AG08395 (cell line): ENCODE data around the gene EME1.
A peak's percentile ranks its signal among the peaks of the same experiment; 100 is the strongest.
"Not testable (repeated sequence)": the region's sequence is repeated elsewhere in the genome, so short reads cannot be mapped to it uniquely, and the experiment has no call there.

Source experiments
- DNase-seq: peaks from one replicate; pipeline ENCODE4 v3.0.0; 2012; ENCODE audit warnings: mixed read lengths, low spot score

Gene EME1

DNA sequence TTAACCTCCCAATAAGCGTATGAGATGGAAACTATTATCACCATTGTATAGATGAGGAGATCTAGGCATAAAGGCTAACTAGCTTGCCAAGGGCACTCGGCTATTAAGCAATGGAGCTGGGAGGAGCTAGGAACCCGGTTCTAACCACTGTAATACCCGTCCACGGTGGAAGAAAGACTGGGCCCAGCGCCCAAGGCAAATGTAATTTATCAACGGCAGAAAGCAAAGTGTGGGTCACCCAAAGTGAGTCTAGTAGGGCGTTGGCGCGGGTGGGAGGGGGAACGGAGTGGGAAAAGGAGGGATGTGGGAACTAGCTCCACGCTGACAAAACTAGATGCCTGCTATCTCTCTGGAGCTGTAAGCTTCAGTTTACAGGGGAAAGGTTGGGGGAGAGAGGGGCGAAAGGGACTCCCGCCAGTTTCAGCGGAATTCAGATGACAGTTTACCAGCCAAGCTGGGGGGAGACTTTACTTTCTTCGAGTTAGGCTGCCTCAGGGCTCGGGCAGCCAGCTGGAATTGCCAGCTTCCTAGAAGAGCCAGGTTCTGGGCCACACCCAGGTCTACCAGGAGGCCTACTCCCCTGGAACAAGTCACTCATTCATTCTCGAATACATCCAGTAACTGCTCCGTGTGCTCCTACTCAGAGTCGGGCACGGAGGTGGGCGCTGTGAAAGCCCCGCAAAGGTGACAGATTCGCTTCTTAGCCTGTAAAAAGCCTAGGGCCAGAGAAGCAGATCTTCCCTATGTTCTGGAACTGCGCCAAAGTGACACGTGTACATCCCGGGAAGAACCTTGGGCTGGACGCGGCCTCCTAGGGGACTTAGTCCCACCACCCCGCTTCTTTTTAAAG is 23.5 kb downstream of the EME1 start:
- peak; percentile 76 for DNase-seq

DNA sequence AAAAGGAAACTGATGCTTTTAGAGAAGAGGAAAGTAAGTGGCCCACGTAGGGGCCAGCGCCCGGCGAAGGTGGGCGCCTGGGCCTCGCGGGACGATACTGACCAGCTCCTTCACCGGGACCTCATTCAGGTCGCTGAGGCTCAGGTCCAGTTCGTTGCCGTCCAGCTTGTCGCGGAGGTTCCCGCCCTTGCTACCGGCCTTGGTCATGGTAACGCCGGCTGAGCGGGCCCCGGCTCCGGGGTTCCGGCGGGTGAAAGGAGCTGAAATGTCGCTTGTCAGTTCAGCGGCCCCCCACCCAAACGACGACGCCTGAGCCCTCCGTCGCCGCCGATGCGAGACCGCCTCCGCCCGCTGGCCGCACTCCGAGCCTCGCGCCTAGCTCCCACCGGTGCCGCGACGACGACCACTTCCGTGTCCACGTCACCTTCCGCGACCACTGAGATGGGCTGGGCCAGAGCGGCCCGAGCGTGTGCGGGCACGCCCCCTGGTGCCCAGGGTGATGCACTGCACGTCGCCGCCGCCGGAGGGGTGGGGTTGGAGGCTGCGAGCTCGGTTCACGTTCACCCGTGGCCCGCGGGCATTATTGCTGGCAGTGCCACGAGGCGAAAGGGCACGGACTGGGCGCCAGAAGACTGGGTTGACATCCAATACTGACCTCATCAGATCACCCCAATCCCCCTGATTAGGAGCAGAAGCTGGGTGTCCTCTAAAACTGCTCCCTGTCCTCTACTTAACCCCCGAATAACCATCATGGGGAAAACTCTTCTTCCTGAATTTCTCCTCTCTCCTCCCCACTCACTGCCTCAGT is 24.3 kb downstream of the EME1 start, which contains the start of gene LRRC59:
Gene LRRC59 (minus strand): TSS at position 413 of the 808 bp plus-strand sequence. CDS start 206 bp downstream, at position 207.
- peak; percentile 93 for DNase-seq

DNA sequence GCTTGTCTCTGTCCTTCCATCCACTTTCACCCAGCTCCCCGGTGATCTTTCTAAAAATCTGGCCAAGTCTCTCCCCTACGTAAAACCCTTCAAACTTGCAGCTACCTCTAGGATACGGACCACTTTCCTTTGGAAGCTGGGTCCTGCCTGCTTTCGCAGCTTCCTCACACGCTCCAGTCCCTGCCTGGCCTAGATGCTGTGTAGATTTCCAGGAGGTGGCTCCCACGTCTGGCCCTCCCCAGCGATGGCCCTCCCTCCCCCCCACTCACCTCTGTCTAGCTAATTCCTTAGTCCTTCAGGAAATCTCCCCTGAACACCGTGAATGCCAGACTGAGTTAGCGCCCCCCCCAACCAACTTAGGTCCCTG is 24.9 kb downstream of the EME1 start:
- DNase-seq, result no peak

DNA sequence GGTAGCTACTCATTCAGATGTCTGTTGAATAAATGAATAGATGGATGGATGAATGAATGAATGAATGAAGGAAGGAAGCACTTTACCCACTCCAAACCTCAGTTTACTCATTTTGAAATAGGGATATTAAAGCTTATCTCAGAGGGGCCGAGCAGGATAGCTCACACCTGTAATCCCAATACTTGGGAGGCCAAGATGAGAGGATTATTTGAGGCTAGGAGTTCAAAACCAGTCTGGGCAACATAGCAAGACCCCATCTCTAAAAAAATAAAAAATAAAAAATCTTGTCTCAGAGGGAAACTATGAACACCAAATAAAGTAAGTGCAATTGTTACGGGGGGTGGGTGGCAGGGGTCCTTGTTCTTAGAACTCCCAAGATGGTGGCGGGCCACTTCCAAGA is 25.6 kb downstream of the EME1 start:
- DNase-seq, result not testable (repeated sequence)

DNA sequence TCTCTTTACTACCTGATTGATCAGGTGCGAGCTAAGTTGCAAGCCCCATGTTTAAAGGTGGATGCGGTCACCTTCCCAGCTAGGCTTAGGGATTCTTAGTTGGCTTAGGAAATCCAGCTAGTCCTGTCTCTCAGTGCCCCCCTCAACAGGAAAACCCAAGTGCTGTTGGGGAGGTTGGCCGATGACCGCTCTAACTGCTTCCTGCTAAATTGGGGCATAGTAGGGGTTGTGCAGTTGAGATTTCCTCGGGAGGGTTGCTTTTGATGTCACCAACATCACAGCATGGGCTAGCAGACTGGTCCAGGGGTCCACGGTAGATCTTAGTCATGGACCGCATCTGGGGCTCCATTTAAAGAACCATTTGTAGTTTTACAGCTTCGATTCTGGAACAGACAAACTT is 26.6 kb downstream of the EME1 start:
- not testable (repeated sequence) for DNase-seq

DNA sequence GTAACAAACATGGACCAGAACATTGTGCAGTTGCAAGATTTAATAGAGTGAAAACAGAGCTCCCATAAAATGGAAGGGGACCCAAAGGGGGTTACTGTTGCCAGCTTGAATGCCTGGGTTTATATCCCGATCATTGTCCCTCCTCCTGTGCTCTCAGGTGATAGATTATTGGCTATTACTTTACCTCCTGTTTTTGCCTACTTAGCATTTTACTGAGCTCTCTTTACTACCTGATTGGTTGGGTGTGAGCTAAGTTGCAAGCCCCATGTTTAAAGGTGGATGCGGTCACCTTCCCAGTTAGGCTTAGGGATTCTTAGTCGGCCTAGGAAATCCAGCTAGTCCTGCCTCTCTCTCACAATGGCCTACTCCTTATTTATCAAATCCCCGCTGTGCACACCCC is 32.3 kb downstream of the EME1 start:
- not testable (repeated sequence) for DNase-seq

DNA sequence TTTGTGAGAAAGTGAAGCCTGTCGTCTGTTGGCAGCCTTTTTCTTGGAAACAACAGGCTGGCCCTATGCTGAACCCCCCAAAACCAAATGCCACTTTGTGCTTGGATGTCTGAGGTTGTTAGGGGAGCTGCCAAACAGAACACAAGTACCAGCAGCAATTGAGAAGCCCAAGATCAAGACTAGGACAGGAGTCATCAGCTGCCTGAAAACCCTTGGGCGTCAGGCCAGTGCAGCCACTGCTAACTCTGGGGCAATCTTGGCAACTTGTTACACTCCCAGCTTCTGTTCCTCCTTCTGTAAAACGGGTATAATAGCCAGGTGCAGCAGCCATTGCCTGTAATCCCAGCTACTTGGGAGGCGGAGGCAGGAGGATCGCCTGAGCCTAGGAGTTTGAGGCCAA is 33.5 kb downstream of the EME1 start:
- no peak for DNase-seq

DNA sequence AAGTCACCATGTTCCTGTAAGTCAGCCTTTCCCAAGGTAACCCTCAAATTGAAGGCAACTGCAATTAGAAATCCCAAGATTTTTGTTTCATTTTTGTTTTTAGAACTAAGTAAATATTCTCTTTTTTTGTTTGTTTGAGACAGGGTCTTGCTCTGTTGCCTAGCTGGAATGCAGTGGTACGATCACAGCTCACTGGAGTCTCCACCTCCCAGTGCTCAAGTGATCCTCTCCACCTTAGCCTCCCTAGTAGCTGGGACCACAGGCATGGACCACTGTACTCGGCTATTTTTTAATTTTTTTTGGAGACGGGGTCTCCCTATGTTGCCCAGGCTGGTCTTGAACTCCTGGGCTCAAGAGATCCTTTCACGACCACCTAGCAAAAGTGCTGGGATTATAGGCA is 34.9 kb downstream of the EME1 start:
- no peak for DNase-seq

DNA sequence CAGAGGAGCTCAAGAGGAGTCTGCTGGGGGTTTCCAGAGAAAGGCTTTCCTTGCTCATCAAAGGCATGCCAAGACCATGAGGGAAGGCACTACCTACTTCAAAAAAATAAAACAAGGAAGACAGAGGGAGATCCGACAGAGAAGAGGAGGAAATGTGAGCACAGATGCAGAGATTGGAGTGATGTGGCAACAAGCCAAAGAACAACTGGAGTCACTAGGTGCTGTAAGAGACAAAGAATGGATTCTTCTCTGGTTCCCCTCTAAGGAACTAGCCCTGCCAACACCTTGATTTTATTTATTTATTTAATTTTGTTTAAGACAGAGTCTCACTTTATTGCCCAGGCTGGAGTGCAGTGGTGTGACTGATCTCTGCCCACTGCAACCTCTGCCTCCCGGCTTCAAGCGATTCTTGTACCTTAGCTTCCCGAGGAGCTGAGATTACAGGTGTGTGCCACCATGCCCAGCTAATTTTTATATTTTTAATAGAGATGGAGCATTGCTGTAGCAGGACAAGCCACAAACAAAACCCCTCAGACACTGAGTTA is 39.2 kb downstream of the EME1 start:
- no peak for DNase-seq

DNA sequence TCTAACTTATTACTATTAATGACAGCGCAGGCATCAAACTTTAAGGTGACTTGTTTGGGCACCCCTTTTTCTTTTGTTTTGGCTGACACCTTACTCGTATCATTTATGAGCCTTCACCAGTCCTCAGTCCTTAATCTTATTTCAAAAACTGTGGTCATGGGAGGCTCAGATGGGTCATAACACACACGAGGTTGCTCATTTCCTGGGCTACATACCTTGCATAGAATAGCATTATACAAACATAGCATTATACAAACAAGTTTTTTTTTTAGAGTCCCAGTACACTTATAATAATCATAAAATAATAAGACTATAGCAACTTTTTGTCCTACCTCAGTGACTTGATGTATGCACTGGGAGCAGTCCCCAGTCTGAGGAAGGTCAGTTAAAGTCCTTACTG is 41.8 kb downstream of the EME1 start:
- no peak for DNase-seq

DNA sequence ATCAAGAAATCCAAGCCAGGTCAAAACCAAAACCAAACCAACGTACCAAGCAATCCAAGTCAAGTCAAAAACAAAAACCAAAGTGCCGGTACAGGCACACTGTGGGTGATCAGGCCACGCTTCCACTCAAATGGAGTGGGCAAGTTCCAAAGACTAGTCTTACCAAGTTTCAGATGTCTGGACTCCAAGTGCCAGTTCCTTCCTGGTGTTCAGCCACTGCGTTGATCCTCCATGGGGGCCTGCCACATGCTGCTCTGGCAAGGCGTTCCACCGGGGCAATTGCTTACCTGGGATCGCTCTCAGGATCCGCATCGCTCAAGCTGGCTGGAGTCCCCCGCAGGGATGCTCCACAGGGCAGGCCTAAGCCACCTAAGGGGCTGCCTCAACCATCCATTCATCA is 46.5 kb downstream of the EME1 start:
- not testable (repeated sequence) for DNase-seq

DNA sequence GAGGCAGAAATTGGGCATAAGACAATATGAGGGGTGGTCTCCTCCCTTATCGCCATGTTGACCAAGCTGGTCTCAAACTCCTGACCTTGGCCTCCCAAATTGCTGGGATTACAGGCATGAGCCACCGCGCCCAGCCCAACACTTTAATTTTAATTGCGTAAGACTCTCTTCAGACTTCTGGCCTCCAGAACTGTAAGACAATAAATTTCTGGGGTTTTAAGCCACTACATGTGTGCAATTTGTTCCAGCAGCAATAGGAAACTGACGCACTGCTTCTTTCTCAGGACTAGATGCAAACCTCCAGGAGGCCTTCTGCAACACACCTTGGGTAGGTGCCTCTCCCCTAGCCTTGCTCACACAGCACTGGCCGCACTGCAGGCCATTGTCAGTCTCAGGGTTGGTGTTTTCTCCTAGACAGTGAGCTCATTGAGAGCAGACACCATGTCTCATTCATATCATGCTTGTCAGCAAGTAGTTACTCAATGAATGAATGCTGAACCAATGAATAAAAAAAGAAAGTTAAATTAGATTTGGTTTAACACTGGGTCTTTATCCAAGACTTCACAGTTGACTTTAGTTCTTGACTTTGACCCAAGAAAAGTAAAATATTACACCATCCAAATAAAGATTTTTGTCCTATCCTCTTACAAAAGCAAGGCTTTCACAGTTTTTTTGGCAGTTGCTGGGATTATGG is 47.5 kb downstream of the EME1 start:
- peak; percentile 35 for DNase-seq

DNA sequence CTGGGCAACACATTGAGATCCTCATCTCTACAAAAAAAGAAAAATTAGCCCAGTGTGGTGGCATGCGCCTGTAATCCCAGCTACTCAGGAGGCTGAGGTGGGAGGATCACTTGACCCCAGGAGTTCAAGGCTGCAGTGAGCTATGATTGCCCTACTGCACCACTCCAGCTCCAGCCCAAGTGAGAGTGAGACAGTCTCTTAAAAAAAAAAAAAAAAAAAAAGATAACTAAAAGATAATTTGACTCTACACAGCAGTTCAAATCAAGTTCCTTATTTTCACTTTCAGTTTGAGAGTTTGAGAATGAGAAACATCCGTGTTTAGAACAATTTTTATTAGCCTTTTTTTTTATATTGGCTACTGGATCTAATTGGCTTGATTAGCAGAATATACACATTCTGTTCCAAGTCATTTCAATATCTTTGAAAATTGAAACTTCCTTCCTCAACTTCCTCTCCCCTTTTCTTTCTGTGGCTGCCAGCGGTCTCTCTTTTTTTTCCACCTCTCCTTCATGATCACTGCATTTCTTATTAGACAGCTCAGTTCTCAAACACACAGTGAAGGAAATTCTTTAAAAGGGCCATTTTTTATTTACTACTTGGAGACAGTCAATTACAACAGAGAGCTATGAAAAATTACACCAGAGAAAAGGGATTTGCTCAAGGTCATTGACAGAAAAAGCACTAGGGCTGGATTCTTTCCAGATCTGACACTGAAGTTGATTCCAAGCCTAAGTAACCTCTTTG is 48.5 kb downstream of the EME1 start:
- no peak for DNase-seq

DNA sequence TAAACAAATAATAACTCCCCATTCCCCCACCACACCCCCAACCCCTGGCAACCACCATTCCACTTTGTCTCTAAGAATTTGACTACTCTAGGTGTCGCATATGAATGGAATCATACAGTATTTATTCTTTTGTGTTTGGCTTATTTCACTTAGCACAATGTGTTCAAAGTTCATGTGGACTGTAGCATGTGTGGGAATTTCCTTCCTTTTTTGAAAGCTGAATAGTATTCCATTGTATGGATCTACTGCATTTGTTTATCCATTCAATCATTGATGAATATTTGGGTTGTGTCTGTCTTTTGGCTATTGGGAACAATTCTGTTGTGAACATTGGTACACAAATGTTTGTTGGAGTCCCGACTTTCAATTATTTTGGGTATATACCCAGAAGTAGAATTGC is 49.7 kb downstream of the EME1 start:
- DNase-seq, result no peak

DNA sequence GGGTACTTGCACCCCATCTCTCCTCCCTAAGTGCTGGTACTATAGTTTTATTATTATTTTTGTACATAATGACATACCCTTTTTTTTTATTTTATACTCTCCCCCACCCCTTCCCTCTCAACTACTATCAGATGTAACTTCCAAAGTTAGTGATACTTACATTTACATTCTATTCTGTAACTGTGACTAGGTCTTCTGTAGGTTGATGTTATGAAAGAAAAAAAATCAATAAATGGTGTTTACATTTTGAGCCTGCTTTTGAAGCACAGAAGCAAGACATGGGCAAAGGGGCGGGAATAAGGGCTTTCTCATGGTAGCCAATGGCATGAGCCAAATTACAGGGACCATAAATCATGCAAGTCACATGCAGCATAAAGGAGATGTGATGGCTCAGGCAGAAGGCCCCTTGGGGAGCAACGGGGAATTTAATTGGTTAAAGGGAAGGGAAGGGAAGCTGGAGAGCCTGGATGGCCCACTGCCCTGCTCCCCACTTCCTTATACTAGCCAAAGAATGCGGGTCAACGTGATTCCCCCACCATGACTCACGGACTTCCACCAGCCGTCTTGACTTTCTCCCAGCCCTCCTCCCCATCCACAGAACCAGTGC is 50.6 kb downstream of the EME1 start:
- peak; percentile 75 for DNase-seq

DNA sequence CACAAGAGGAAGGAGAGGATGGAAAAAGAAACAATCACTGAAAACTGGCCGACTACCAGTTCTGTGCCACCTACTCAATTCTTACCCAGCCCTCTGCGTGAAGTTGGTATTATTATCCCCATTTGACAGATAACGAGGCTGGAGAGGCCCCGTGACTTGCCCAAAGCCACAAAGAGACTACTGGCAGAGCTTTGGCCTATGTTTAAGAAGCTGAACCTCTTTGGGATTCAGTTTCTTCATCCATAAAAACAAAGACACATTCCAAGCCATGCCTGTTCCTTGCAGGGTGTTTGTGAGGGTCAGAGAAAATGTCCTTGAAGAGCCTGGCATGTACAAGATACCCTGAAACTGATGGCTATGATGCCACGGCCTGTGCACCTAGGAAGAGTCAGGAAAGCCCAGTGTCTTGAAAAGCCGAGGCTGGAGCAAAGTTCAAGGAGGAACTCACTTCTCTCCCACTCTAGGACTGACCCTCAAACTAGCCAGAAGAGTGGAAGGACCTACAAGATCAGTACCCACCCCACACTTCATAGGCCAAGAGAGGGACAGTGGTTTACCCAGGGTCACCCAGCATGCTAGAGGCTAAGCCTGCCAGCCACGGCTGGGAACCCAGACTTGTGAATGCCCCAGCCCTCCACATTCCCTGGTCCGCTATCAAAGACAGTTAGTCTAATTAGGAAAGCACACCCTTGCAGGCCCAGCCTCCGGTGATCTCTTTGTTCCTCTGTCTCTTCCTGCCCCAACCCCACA is 51.4 kb downstream of the EME1 start:
- DNase-seq, result no peak

DNA sequence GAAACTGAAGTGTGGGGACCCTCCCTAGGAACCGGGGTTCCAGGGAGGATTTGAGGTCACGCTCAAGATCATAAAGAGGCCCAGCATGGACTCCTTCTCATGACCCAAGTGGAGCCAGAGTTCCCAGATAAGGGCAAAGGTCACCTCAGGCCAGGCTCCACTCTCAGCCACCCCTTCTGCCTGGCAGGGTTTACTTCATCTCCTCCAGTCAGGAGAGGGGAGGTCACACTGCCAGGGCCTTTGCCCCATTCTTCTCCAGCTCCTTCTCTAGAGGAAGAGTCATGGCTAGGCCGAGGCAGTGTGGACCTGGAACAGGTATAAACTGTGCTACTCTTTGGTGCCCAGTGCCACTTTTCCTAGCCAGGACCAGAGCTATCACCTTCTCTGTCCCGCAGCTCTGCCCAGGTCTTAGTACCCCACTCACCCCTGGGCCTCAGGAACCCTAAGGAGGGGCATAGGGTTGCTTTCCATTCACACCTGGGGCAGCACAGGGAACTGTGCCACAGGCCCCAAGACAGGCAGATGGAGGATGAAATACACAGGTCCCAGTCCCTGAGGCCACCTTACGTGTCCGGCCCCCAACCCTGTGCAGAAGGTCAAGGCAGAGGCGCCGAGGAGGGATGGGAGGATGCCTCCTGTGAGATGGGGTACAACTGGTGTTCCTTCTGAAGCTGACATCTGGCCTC is 52.1 kb downstream of the EME1 start:
- no peak for DNase-seq

DNA sequence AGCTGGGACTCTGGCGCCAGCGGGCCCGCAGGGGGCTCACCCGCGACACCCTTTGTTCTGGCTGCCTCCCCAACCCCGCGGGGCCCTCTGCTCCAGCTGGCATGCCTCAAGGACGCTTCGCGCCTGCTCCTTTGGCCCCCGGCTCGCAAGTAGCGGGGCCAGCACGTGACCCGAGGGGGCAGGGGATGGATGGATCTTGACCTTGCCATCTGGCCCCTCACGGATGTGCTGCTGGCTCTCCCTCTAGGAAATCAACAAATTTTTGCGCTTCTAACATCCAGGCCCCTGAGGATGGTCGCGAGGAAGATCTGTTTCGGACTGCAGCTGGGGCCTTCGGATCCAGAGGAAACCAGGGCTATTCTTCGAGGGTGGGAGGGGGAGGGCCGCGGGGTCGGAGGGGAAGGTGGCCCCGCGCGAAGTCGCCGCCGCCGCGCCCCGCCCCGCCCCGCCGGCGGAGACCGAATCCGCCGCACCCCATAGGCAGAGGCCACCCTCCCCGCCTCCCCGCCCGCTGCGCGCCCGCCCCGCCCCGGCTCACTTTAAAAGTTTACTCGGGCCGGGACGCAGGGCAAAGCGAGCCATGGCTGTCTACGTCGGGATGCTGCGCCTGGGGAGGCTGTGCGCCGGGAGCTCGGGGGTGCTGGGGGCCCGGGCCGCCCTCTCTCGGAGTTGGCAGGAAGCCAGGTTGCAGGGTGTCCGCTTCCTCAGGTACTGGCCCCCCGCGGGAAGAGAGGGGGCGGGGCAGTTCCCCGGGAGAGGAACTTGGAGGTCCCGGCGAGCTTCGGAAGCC is 52.8 kb downstream of the EME1 start, which contains the start of gene ACSF2:
Gene ACSF2 (plus strand): TSS at position 537 of the 790 bp plus-strand sequence. CDS start 44 bp downstream, at position 581.
- peak; percentile 88 for DNase-seq

DNA sequence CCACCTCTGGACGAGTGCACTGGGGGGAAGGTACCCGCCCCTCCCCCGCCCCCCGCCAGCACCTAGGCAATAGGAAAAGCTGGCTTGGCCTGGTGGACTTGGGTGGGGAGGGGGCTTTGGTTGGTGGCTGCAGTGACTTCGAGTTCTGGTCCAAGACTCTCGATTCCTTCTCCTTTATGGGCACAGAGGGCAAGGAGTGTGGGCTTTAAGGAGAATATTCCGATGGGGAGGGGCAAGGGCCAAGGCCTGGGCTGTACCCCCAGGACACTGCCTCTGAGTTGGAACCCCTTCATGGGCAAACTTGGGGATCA is 53.4 kb downstream of the EME1 start:
- DNase-seq, result no peak
